GM21515 (cell line): ENCODE results near the gene TTLL12.

Experiments used
- ATAC-seq: cut with Tn5 transposase; IDR thresholded peaks from one replicate; pipeline ENCODE4 v1.9.1; 2021; ENCODE audit not compliant: unreplicated experiment

TTLL12 gene

DNA sequence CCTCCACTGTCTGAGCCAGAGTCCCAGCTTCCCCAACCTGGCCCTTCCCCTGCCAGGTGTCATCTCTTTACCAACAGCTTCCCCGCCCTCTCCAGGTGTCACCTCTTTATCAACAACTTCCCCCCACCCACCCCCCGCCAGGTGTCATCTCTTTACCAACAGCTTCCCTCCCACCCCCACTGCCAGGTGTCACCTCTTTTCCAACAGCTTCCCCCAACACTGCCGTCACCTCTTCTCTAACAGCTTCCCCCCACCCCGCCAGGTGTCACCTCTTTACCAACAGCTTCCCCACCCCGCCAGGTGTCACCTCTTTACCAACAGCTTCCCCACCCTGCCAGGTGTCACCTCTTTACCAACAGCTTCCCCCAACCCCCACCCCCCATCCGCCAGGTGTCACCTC is 29.8 kb upstream of the TTLL12 start:
- no peak for ATAC-seq

DNA sequence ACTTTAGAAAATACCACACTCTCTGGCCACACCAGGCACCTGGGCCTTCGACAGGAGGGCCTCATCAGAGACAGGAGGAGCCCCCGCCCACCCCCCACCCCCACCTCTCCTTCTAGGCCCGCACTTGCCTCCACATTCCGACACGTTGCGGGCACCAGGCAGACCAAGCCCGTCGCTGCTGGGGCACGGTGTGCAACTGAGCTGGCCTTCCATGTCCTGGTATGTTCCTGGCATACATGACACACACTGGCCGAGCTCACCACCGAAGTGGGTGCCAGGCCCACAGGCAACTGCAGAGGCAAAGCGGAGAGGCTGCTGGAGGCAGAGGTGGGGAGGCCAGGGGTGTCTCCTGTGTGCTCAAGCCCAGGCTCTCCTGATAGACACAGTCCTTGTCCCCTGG is 27.0 kb upstream of the TTLL12 start:
- no peak for ATAC-seq

DNA sequence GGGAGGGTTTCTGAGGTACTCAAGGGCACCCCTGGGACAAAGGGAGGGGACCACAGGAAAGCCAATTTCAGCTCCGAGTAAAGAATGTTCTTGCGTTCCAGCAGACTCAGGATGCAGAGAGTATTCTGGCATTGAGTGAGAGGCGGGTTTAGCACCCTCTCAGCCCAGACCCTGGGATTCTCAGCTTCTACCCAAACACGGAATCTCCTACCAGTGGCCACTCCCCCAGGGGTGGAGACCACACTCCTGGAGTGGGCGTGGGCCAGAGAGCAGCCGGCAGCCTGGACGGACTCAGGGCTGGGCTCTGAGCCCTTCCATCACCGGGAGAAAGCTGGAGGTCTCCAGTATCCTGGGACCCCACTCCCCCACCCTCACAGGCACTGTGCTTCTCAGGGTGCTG is 26.1 kb upstream of the TTLL12 start:
- no peak for ATAC-seq

DNA sequence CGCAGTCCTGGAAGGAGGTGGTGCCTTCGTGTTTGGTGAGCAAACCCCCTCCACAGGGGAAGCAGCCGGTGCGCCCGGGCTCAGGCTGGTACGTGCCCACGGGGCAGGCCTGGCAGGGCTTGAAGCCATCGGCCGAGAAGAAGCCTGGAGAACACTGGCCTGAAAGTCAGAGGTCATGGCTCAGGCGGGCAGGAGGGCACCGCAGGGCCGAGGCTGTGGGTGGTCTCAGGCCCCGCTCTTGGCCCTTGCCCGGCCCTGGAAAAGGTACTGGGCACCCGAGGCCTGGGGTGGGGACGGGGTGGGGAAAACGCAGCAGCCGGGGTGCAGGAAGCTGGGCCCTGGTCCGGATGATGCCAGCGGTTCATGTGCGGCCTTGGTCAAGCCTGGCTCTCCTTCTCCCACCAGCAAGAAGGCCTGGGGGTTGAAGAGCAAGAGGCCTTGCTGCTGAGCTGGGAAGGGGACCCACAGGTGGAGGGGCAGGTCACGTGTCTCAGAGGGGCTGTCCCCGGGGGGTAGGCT is 25.6 kb upstream of the TTLL12 start:
- ATAC-seq, result no peak

DNA sequence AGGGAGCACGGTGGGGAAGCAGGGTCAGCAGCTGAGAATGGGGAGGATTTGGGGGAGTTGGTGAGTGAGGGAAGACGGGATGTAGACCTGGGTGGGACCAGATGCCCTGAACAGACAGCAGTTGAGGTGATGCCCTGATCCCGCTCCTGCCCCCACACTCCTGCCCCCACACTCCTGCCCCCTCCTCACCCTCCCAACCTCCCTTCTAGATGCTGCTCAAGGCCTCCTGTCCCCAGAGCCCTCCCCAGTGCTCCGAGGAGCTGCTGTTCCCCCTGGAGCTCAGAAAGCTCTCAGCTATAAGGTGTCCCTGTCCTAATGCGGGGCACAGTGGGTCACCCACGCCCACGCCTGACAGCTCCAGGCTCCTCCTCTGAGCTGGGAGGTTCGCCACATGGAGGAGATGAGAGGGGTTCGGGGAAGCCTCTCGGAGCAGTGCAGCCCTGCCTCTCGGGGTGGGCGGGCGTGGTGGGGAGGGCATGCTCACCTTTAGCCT is 25.1 kb upstream of the TTLL12 start:
- no peak for ATAC-seq

DNA sequence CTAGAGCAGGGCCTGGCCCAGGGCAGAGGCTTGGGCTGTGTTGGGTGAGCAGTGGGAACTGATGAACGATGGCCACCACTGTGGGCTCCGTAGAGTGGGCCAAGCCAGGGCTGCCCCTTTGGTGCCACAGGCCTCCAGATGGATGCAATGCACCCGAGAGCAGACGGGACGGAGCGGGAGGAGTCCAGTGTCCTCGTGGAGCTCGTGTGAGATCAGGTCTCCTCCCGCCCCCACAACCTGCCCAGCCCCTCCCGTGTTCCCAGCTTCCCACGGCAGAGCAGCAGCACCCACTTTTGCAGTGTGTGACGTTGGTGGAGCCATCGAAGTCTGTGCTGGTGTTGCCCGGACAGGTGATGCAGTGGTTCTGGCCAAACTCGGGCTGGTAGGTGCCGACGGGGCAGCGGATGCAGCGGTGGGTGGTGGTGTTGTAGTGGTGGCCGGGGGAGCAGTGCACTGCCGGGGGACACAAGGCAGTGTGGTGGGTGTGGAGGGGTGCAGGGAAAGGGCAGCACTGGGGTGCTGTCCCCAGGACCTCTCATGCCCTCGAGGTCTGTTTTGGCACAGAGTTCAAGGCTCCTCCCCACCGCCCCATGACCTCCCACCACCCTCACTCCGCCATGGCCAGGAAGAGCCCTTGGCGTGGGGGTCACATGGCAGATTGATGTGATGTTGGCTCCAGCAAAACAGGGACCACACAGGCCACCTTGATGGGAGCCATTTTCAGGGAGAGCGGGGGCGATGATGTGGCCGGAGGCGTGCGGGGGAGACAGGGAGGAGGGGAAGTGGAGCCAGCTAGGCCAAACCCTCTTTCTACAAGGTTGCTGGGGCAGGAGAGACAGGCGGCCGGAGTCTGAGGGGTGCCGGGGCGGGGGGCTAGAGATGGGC is 23.9 kb upstream of the TTLL12 start:
- ATAC-seq, result no peak

DNA sequence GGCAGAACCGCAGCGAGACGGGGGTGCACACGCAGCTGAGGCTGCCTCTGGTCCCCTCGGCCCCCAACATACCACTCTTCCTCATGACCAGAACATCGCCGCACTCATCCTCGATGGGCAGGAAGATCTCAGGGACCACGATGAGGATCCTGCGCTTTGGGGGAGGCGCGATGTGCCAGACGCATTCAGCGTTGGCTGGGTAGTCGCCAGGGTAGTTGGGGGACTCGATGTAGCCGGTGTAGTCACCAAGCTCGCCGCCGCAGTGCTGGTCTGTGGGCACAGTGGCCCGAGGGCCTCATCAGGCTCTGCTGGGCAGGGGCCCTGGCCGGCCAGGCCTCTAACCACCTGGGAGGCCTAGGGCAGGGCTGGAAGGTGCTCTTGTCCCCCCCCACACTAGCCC is 23.0 kb upstream of the TTLL12 start:
- no peak for ATAC-seq

DNA sequence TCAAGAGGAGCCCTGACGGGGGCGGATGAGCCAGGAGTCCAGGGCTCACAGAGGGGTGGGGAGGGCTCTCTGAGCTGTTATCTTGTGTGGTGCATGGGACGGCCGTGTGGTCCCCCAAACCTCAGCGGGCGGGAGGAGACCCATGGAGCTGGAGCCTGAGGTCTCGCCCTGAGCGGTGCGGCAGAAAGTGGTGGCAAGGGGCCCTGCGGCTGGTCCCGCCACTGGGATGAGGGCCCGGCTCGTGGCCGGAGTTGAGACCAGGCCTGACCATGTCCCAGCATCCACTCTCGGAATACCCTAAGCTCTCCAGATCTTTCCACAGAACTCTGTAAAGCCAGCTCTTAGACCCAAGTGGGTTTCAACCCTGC is 22.6 kb upstream of the TTLL12 start:
- no peak for ATAC-seq

DNA sequence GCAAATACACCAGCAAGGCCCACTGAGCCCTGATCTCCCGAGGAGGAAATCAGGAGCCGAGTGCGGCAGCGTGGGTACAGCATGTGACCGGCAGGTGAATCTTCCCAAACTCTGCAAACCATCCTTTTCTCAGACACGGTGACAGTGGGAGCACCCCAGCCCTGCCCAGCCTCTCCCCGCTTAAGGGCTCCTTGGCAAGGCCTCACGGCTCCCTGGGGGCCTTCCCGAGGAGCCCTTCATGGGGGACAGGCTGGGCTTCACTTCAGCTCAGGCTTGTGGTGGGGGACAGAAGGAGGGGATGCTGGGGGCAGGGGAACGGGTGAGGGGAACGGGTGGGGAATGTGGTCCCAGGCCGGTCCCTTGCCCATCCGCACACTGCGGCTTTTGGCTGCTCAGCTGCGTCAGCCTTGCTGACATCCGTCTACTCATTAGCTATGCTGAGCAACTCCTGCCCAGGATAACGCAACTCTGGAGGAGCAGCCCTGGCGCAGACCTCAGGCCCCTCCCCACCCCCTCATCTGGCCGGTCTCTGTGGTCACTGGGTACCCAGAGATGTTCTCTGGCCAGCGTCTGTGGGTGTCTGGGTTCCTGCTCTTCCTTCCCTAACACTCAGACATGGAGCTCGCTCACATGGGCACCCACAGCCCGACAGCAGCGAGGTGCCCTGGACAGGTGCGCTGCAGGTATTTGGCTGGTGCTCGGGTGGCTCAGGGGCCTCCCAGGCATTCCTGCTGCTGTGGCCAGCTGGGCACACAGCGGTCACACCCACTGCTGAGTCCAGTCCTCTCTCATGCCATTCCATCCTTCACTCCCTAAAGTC is 22.0 kb upstream of the TTLL12 start:
- no peak for ATAC-seq

DNA sequence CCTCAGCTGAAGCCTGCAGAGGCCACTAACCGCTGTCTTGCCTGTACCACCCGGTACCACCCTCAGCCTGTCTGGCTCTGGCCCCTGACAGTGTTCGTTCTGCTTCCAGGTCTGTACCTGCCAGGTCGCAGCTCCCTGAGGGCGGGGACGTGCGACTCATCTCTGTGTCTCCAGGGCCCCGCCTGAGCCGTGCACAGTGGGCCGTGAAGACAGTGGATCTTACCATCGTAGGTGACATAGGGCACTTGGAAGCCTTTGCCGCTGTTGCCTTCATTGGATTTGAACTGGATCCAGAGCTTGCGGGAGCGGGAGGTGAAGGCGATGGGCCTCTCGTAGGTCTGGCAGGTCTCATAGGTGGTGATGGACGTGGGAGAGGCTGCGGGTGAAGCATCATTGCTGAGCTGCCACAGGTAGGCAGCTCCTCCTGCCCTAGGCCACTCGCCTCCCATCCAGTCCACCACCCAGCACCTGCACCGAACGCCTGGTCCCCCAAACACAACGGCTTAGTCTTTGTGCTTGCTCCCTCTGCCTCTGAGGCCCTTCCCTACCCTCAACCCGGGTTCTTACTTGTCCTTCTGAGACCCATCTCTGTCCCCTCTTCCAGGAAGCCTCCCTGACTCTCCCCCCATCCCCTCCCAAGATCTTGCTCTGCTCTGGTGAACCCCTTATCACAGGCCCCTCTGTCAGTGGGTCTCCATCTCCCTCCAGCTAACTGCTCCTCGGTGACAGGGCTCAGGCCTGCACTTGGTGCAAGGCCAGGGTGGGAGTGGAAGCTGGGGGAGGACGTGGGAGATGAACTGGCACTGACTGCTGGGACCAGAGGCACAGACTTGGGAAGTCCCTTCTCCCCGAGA is 21.1 kb upstream of the TTLL12 start:
- ATAC-seq, result no peak

DNA sequence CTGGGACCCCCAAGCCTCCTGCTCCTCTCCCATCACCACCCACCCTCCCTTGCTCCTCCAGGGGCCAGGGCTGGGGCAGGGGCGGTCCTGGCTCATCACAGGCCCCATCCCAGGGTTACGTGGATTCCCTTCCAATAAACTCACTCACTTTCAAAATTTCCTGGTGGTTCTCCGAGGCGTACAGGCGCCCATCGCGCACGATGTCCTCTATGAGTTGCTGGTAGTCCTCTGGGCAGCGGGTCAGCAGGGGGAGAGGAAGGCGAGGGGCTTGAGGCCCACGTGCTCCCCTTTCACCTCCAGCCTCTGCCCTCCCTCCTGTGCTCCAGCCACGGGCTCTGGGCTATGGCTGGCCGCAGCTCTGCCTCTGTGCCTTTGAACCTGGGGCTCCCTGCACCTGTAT is 20.5 kb upstream of the TTLL12 start:
- no peak for ATAC-seq

DNA sequence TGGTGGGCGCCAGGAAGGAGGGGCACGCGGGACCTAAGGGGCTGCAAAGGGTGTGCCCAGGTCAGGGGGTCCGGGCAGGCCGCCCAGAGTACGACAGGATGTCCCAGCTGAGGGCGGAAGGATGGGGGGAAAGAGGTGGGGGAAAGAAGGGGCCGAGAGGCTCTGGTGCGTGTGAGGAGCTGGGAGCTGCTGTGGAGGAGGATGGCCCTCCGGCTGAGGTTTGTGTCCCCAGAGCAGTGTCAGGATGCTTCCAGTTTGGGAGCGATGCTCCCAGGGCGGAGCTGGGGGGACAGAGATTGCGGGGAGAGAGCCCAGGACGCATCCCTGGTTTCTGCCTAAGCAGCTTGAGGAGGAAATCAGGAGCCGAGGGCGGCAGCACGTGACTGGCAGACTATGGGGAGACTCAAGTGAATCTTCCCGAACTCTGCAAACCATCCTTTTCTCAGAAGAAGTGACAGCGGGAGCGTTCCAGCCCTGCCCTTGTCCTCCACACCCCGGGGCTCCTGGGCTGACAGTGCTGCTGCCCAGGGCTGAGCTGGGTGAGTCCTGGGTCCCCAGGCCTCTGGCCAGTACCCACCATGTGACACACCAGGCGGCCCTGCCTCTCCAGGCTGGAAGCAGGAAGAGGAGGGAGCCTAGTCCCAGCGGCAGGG is 19.7 kb upstream of the TTLL12 start:
- no peak for ATAC-seq

DNA sequence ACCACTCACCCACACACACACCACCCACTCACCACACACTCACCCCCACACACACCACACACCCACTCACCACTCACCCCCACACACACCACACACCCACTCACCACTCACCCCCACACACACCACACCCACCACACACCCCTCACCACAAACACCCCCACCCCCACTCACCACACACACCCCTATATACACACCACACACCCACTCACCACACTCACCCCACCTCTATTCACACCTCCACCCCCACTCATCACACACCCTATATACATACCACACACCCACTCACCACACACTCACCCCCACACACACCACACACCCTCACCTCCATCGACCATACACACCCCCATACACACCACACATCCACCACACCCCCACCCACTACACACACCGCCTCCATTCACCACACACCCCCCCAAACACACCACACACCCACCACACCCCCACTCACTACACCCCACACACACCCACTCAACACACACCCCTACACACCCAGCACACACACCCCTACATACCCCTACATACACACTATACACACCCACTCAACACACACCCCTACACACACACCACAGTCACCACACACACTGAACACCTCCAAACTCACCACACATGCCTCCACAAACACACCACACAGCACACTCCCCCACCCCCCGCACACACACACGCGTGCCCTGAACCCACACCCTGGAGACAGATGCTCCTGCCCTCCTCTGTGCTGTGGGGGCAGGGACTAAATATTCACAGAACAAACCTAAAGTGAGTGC is 19.0 kb upstream of the TTLL12 start:
- ATAC-seq, result no peak

DNA sequence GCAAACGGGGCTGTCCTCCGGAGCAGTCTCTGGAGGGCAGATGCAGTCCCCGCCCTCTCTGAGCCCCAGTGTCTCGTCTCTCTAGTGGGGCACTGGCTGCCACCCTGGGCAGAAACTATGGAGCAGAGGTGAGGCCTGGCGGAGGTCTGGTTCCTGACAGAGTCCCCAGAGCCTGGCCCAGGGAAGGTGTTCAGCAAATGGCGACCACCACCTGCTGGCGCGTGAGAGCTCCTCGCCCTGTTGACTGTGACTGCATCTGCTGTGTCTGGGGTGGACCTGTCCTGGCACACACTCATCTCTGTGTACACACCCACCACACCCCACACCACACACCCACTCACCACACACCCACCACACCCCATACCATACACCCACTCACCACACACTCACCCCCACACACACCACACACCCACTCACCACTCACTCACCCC is 18.3 kb upstream of the TTLL12 start:
- no peak for ATAC-seq

DNA sequence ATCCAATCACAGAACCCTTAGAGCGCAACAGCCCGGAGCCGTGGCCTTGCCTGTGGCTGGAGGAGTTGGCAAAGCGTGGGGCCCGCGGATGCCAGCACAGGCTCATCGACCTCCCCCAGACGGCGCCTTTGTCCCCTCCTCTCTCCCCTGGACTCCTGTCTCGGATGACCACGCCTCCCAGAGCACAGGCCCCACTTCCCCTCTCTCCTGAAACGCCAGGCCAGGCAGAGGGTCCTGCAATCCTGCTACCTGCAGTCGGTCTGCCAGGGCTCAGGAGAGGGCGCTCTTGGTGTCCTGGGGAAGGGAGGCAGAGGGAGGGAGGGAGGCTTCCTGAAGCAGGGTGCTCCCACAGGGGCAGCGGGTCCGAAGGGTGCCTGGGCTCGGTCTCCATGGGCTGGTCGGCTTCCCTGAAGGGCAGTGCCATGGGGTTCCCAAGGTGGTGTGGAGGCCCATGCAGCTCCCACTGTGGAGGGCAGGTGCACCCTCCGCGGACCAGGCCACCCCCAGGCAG is 16.6 kb upstream of the TTLL12 start:
- ATAC-seq, result no peak

DNA sequence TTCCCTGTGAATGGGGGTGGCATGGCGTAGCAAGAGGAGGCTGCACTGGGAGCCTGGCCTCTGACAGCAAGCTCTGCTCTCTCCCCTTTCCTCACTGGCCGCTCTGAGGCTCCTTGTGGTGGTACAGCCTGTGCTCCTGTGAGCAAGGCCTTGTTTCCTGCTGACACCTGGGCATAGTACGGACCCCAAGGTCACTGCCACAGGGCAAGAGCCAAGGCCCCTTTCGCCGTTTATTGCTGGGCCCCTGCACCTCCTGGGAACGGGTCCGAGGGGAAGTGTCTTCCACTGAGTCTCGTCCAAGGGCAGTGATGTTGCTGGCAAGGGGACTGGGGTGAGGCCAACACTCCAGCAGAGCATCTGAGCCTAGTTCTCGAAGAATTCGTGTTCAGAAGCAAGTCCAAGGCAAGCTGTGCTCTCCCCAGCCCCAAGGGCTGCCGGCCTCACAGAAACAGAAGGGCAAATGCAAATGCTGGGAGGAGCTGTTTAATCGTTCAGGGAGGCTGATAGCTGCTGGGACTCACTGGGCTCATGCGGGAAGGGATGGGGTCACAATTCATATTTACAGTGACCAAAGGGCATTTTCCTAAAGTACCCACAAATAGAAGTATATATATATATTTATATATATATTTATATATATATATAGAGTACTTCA is 15.9 kb upstream of the TTLL12 start:
- ATAC-seq, result no peak

DNA sequence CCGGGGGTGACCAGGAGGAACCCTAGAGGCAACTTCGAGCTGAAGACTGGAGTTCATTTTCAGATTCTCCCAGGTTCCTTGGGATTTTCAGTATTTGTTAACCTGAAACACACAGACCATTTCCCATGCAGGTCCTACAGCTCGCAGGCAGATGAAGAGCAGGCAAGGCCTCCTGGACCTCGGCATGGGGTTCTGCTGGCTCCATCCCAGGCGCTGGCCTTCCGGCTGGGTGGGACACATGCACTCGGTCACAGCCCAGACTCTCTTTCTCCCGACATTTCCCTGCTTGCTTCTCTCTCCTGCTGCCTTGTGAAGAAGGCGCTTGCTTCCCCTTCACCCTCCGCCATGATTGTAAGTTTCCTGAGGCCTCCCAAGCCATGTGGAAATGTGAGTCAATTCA is 15.4 kb upstream of the TTLL12 start:
- ATAC-seq, result no peak

DNA sequence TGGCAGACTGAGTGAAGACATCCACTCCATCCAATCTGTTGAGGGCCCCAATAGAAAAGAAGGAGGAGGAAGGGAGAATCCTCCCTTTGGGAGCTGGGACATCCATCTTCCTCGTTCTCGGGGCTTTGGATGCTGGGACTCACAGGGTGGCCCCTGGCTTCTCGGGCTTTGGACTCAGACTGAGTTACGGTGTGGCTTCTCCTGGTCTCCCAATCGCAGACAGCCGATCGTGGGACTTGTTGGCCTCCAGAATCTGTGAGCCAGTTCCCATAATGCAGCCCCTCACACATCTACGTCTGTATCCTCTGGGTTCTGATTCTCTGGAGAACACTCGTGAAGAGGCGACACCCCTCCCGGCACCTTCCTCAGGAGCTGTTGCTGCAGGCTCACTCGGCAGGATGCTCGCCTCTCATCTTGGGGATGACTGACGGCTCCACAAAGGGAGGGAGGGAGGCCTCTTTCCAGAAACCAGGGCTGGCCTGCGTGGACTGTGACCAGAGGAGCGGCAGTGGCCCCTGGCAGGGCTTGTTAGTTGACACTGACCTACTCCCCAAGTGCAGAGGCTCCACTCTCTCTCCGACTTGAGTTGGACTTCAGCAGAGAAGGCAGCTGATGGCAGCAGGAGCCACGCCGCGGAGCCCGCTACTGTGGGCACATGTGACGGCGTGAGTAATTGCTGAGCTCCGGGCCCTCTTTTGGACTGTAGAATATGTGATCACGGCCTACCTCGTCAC is 14.7 kb upstream of the TTLL12 start:
- no peak for ATAC-seq
